Measurements from ENCODE around the gene RBP2. TPM values are rescaled to one million over a fixed set of nuclear protein-coding genes. Genes with fewer than 3 reads are reported as not detected.

The RBP2 gene
- total RNA-seq, 1 donor from 2014 or later: not detected

GRCh38 chr3:139450159-139450558 lies 26.2 kb downstream of the RBP2 start:
- ATAC-seq (no peak), DNase-seq (ENCODE audit: low spot score) (no peak)
- intact Hi-C loops (cut with DNase I): no loop called here

DNA sequence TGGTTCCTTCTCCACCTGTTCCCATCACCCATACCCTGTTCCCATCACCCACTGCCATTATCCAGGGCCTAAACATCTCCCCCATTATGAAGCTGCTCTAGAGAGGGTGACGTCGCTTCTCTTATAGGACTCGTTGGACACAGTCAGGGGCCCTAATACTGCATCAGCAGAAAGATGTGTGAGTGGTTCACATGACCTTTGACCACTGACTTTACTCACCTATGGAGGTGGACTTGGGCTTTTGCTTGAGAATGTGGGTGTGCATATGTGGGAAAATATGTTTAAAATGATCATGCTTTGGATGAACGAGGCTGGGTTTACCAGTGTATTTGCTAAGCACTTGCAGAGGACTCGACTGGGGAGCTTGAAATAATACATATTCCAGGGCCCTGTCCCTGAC lies 26.8 kb downstream of the RBP2 start:
- no peak for DNase-seq (ENCODE audit: low spot score)
- intact Hi-C loops (cut with DNase I): no loop called here
- no peak for ATAC-seq

GRCh38 chr3:139448104-139448503 lies 28.2 kb downstream of the RBP2 start:
- intact Hi-C loops (cut with DNase I): no loop called here
- ATAC-seq (no peak), DNase-seq (ENCODE audit: low spot score) (no peak)

DNA sequence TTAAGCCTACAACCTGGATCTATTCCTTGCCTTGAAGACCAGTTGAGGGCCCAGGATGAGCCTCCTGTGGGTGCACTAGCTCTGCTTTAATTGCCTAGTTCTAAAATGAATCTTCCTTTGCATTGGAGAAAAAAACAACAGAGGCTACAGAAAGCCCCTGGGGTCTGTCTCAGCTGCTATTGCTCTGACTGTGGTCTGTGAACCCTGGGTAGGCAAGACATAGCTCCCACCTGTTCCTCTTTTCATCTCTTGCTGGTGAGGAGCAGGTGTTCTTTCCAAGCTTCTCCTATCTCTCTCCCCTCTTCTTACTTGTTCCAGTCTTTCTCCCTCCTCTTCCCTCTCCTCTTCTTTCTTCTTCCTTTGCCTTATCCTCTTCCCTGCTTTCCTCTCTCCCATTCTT lies 28.8 kb downstream of the RBP2 start:
- intact Hi-C loops (cut with DNase I): no loop called here
- no peak for DNase-seq (ENCODE audit: low spot score)
- ATAC-seq: no peak

- DNase-seq (ENCODE audit: low spot score) (no peak), ATAC-seq (no peak)
- intact Hi-C loops (cut with DNase I): no loop called here
These were observed 31.9 kb downstream of the RBP2 start for GRCh38 chr3:139444446-139444845.

GRCh38 chr3:139443186-139443585 lies 33.1 kb downstream of the RBP2 start:
- DNase-seq (ENCODE audit: low spot score) (no peak), ATAC-seq (no peak)
- intact Hi-C loops (cut with DNase I): no loop called here

GRCh38 chr3:139441656-139442055 lies 34.7 kb downstream of the RBP2 start:
- DNase-seq (ENCODE audit: low spot score): no peak
- no peak for ATAC-seq
- intact Hi-C loops (cut with DNase I): no loop called here

DNA sequence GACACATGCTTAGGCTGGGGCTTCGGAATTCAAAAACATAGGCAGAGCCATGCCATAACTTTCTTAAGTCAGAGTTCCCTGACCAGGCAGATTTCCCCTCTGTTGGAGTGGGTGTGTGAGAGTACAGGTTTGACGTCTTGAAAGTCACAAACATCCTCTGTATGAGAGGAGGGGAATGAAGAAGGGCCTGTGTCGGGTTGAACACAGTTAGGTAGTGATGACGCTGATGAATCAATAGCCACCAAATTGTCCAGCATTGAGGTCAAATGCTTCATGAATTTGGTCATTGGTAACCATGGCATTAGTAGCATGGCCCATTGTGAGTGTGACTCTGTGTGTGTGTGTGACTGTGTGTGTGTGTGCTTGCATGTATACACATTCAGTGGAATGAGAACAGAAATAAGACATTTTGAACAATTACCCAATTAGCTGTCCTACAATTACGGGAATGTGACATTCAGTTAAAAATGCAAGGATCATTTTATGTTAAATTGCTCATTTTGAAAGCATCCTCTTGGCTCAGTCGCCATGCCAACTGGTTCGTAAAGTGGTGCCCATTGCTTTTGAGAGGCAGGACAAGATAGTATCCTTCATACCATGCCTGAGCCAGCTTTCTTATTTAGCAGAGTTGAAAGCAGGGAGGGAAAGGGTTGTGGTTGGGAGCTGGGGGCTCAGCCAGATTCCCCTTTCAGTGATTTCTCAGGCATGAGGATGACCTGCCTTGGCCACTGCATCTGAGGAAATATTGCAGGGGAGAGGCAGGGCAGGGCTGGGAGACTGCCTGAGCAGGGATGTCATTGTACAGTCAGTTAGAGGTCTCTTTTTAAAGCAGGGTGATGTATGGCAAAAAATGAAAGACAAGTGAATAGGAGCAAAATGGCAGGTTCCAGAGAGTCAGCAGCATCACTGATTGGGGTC lies 35.4 kb downstream of the RBP2 start:
- intact Hi-C loops (cut with DNase I): no loop called here
- DNase-seq (ENCODE audit: low spot score): no peak
- ATAC-seq: no peak

DNA sequence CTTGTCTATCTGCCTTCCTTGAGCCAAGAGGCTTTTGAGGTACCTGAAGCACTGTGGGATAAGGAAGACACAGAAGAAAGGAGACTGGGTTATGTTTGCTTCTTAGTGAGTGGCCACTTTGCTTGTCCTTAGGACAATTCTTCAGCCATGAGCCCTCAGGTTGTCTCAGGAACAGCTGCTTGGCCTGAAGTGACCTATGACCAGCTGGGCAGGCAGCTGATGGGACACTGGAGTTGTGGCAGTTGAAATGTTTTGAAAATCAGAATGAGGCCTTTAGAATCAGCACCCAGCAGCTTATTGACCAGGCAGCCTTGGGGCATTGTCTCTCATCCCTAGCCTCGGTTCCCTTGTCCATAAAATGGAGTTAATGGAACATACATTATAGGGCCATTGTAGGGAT lies 37.0 kb downstream of the RBP2 start:
- ATAC-seq (no peak), DNase-seq (ENCODE audit: low spot score) (no peak)
- intact Hi-C loops (cut with DNase I): no loop called here

GRCh38 chr3:139434764-139435307 lies 41.5 kb downstream of the RBP2 start:
- intact Hi-C loops (cut with DNase I): no loop called here
- peak; percentile 78 for ATAC-seq

DNA sequence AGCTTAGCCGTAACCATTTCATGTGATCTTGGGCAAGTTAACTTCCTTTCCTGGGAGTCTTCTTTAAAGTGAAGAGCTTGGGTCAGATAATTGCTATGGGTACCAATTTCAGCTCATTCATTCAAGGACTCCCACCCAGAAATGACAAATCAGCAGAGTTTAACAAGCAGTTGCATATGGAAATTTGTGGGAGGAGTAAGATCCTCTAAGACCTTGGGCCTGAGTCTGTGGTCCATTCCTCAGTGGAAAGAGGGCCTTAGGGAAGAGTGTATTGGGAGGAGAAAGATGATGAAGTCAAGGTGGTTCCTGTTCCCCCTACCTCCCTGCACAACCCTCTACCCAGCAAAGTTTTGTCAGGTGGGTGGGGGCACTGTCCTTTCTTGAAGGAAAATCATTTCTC lies 42.1 kb downstream of the RBP2 start:
- no peak for DNase-seq (ENCODE audit: low spot score)
- intact Hi-C loops (cut with DNase I): no loop called here
- peak; percentile 13 for ATAC-seq

More at GRCh38 chr3:139434764-139435307, 41.5 kb downstream of the RBP2 start:
- DNase-seq (ENCODE audit: low spot score): no peak

DNA sequence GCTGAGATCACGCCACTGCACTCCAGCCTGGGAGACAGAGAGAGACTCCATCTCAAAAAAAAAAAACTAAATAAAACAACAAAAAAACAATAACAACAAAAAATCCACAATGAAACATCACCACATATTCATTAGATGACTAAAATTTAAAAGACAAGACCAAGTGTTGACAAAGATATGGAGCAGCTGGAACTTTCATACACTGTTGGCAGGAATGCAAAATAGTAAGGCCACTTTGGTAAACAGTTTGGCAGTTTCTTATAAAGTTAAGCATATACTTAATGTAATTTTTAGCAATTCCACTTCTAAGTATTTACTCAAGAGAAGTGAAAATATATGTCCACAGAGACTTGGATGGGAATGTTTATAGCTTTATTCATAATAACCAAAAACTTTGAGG lies 43.2 kb downstream of the RBP2 start:
- DNase-seq (ENCODE audit: low spot score) (no peak), ATAC-seq (no peak)
- intact Hi-C loops (cut with DNase I): no loop called here

DNA sequence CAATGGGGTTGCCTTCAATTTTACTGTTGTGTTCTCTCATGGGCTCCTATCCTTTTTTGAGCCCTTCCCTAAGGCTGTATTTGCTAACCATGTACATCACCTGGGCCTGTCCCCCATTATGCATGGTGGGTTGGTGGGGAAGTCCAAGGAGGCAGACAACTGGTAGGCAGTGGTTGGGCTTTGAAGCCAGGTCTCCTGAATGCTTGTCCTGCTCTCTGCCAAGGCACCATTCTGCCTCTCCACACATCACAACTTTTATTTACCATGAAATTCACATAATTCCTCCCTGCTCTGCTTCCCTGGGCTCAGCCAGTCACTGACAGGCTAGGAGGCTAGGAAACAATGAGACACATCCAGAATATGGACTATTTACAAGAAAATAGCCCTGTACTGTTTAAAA lies 45.8 kb downstream of the RBP2 start:
- intact Hi-C loops (cut with DNase I): no loop called here
- no peak for ATAC-seq
- no peak for DNase-seq (ENCODE audit: low spot score)

GRCh38 chr3:139427283-139428060 lies 48.8 kb downstream of the RBP2 start:
- intact Hi-C loops (cut with DNase I): no loop called here
- DNase-seq (ENCODE audit: low spot score) (no peak), ATAC-seq (peak; percentile 90)

GRCh38 chr3:139425745-139426400 lies 50.4 kb downstream of the RBP2 start:
- ATAC-seq: no peak
- intact Hi-C loops (cut with DNase I): no loop called here

DNA sequence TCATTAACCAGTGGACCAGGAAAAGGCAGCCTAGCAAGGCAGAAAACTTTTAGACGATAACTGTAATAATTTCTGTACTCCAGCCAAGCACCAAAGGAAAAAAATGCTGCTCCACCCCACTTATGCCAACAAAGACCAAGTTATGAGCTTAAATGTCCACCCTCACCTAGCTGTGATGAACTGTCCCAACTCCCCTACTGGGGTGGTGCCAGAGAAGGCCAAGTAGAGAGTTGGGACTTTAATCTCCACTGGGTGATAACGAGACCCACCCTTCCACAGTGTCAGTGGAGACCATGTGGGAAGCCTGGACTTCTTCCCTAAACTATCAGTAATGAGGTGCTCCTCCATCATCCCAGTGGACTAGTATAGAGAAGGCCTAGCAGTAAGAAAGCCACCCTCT lies 53.1 kb downstream of the RBP2 start:
- no peak for ATAC-seq
- no peak for DNase-seq (ENCODE audit: low spot score)
- intact Hi-C loops (cut with DNase I): no loop called here

More at GRCh38 chr3:139425745-139426400, 50.4 kb downstream of the RBP2 start:
- DNase-seq (ENCODE audit: low spot score): no peak

DNA sequence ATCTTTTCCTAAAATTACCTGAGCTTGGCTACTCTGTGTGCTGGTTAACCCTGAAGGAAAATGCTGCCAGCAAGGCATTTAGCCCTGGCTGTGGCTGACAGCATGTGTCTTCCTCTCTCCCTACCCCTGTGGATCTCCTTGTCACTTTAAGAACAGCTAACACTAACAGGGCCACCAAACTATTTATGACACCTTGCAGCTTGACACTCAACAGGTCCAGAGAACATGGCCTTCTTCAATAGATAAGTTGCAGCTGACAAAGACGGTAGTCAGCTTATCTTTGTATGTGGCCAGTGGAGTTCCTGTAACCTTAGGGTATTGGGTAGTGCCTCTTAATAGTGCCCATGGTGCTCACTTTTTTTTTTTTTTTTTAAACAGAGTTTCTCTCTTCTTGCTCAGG lies 54.9 kb downstream of the RBP2 start:
- intact Hi-C loops (cut with DNase I): no loop called here
- no peak for ATAC-seq
- no peak for DNase-seq (ENCODE audit: low spot score)

DNA sequence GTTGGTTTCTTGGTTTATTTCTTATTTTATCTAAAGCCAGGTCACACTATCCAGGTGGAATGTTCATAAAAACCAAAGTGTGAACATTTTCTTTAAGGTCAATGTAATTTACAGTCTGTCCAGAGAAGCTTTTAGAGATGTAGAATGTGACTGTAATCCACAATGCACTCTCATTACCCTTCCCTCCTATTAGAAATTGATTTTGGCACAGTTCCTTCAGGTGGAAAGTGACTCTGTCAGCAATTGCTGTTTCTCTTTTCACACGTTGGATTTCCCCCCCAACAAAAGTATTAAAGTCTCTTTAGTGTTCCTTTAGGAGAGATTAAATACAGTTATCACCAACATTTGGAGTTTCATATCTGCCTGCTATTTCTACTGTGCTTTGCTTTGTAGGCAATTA lies 55.3 kb downstream of the RBP2 start:
- DNase-seq (ENCODE audit: low spot score): no peak
- ATAC-seq: no peak
- intact Hi-C loops (cut with DNase I): no loop called here

DNA sequence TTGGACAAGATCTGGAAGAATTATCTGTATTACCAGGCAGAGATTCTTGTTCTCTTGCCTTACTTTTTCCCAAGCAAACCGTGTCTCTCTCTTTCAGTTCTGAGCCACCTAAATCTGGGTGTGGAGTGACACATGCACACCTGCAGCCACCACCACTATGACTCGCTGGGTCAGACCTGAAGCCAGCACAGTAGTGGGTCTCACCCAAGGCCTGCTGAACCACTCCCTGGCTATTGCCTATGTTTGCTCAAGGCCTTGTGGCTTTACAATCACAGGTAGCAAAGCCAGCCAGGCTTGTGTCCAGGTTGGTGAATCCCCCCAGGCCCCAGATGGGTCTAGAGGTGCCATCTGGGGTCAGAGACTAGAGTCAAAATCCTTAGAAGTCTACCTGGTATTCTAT lies 58.2 kb downstream of the RBP2 start:
- ATAC-seq (no peak), DNase-seq (ENCODE audit: low spot score) (no peak)
- intact Hi-C loops (cut with DNase I): no loop called here
